ENCODE results near the gene CCNYL1. TPM values are rescaled to one million over a fixed set of nuclear protein-coding genes. Genes with fewer than 3 reads are reported as not detected.
A peak's percentile ranks its signal among the peaks of the same experiment; 100 is the strongest.

Gene CCNYL1
- total RNA-seq (10 to 100 TPM in 5 of 10 donors, 1 to 10 TPM in 5; 5.6 to 16.1 (median 9.7) TPM), polyA plus RNA-seq (1 to 10 TPM; 3.6 to 5.7 TPM)
- long read RNA-seq, donor 1, transcript CCNYL1-201 (10 exons, 3,767 nt): major isoform, 5 of 11 reads
- long read RNA-seq, donor 1, partial matches to known transcripts: 1 of 11 reads
- long read RNA-seq, donor 1, other reads (novel, unspliced or antisense): 4 of 11 reads
- long read RNA-seq, donor 2, partial matches to known transcripts: 1 of 5 reads
- long read RNA-seq, donor 2, other reads (novel, unspliced or antisense): 3 of 5 reads
- long read RNA-seq, donor 3, partial matches to known transcripts: 1 of 7 reads
- long read RNA-seq, donor 3, other reads (novel, unspliced or antisense): 1 of 7 reads

DNA sequence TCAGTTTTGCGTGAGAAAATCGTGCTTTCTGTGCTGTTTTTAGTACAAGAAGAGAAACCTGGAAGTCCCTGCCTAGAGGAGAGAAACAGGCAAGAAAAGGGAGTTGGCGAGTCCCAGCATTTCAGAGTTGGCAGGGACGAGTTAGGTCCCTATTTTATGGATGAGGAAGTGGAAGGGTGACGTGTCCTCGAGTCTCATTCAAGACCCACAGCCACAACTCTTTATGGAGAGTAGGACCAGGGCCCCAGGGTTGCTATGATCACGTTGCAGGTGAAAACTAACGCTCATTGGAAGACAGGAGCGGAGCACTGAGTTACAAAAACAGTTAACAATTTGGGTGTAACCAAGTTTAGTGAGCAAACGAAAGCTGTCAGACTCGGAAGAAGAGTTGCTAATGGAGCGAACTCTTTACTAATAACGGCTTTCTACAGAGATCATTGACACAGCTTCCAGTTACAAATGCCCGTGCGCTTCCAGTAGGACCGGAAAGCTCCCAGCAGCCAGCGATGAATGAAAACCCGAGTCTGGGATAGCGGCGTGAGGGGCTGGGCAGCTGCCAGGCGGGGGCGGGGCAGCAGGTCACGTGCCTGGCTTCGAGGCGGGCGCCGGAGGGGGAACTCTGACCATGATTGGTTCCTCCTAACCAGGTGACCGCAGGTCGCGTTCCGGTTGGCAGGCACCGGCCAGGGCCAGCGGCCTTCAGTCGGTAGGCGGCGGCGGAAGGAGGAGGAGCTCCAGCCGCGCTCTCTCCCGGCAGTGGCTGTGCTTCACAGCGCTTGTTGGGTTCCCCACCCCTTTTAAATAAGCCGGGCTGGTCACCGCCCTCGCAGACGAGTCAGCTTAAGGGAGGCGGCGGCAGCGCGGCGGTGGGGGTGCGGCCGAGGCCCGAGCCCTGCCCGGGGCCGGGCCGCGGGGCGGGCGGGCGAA is at the start of gene CCNYL1:
Gene CCNYL1, plus strand, starts transcription at position 827 of the 927 bp plus-strand sequence. CDS start 257 bp downstream, outside the sequence.
- H3K4me3 ChIP-seq: peak within 1 kb of the TSS; percentile 75 to 98 (median 91)
- H3K36me3 ChIP-seq: no peaks in the 10 kb centered on the region
- peaks cover 2 to 28% (median 22%) of the 10 kb centered on the region in 9 donors for H3K4me1 ChIP-seq
- intact Hi-C loops (cut with DNase I): loop anchor here in 8 of 10 donors (1.0 to 10.0 kb wide), 7 partner anchors 84 to 946 kb away; partner anchors contain the start of genes METTL21A (in 6 of the 8), CREB1 (in 1 of the 8), FASTKD2 (in 1 of the 8) and MDH1B (in 1 of the 8)
- H3K27me3 ChIP-seq: no peaks in the 10 kb centered on the region
- DNase-seq (peak; percentile 98 to 99), ATAC-seq (peak; percentile 99 to 100 (median 100))
- 1% methylated on average over 57 to 60 of the region's 60 CpGs for WGBS, 2 donors
- H3K27ac ChIP-seq: peak within 1 kb of the TSS; percentile 51 to 95 (median 91)
- H3K9me3 ChIP-seq: no peaks in the 10 kb centered on the region
- TF ChIP-seq, protein P1, sequence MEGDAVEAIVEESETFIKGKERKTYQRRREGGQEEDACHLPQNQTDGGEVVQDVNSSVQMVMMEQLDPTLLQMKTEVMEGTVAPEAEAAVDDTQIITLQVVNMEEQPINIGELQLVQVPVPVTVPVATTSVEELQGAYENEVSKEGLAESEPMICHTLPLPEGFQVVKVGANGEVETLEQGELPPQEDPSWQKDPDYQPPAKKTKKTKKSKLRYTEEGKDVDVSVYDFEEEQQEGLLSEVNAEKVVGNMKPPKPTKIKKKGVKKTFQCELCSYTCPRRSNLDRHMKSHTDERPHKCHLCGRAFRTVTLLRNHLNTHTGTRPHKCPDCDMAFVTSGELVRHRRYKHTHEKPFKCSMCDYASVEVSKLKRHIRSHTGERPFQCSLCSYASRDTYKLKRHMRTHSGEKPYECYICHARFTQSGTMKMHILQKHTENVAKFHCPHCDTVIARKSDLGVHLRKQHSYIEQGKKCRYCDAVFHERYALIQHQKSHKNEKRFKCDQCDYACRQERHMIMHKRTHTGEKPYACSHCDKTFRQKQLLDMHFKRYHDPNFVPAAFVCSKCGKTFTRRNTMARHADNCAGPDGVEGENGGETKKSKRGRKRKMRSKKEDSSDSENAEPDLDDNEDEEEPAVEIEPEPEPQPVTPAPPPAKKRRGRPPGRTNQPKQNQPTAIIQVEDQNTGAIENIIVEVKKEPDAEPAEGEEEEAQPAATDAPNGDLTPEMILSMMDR (IDR thresholded peaks at IDR 0.05): peak in 7 of 9 donors; percentile 17 to 54 (median 47)

DNA sequence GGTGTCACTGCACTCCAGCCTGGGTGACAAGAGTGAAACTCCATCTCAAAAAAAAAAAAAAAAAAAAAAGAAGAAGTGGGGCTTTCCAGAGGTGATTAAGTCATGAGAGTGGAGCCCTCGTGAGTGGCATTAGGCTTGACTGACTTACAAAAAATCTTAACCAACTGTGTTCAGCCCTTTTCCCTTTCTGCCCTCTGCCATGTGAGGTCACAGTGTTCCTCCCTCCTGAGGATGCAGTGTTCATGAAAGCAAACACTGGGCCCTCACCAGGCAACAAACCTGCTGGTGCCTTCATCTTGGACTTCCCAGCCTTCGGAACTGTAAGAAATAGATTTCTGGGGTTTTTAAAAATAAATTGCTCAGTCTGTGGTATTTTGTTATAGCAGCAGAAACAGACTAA is 49.2 kb upstream of the CCNYL1 start:
- TF ChIP-seq, protein P1 (IDR thresholded peaks at IDR 0.05): no peak
- Histone ChIP-seq H3K9me3 (no peaks in the 10 kb centered on the region), H3K4me1 (no peaks in the 10 kb centered on the region), H3K4me3 (no peak overlapping the region), H3K27ac (no peak overlapping the region), H3K27me3 (no peaks in the 10 kb centered on the region), H3K36me3 (no peaks in the 10 kb centered on the region)
- 77 to 85% methylated on average over 2 of the region's 2 CpGs for WGBS, 2 donors
- intact Hi-C loops (cut with DNase I): no loop called here
- no peak for DNase-seq
- ATAC-seq: no peak

DNA sequence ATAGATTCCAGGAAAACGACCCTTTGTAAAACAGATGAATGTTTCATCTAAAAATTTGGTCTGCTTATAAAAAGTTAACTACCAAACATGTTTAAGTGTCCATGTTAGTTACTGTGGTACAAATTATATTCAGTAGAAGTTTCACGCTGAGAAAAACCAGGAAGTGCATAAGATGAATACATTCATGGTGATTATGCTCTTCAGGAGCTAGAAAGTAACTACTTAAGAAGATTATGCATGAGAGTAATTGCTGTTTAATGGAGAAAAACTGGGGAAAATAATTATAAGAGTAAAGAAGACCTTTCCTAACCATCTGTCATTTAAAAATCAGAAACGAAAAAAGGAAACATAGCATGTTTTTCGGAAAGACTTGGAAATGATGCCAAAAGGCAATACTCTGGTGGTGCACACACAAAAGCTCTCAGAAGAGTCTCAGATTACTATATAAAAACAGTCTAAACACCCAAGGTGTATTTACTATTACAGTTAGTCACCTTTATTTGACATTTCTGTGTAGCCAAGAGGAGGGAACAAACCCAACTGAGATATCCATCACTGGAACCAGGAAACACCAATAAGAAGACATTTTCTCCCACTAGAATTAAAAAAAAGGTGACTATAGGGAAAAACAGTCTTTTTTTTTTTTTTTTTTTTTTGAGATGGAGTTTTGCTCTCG is 47.4 kb upstream of the CCNYL1 start:
- intact Hi-C loops (cut with DNase I): no loop called here
- 62 to 69% methylated on average over 5 of the region's 5 CpGs for WGBS, 2 donors
- ATAC-seq (no peak), DNase-seq (no peak)
- Histone ChIP-seq H3K4me3 (no peak overlapping the region), H3K27ac (no peak overlapping the region), H3K27me3 (no peaks in the 10 kb centered on the region), H3K4me1 (no peaks in the 10 kb centered on the region), H3K9me3 (no peaks in the 10 kb centered on the region), H3K36me3 (no peaks in the 10 kb centered on the region)
- TF ChIP-seq, protein P1 (IDR thresholded peaks at IDR 0.05): no peak

DNA sequence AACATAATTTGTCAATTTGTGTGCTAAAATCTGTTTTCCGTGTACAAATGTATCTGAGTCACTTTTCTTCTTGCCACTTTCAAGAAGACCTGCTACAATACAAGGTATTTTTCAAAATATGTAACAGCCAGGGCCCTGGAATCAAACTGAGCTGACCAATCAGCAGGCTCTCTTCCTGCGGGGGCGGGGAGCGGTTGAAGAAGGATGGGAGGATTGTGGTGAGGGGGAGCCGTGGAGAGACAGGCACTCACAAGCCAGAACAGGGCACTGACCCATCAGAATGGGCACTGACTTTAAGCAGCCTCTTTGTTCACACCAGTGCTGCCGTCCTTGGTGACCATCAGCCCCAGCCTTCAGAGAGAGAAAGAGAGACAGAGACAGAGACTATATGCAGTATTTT is 40.6 kb upstream of the CCNYL1 start:
- intact Hi-C loops (cut with DNase I): no loop called here
- no peaks in the 10 kb centered on the region for H3K36me3 ChIP-seq
- TF ChIP-seq, protein P1 (IDR thresholded peaks at IDR 0.05): no peak
- no peaks in the 10 kb centered on the region for H3K27me3 ChIP-seq
- peaks cover 0 to under 1% (median 0%) of the 10 kb centered on the region in 9 donors for H3K4me1 ChIP-seq
- DNase-seq (no peak), ATAC-seq (no peak)
- no peaks in the 10 kb centered on the region for H3K9me3 ChIP-seq
- H3K4me3 ChIP-seq: no peak overlapping the region
- H3K27ac ChIP-seq: no peak overlapping the region
- 64 to 68% methylated on average over 6 of the region's 6 CpGs for WGBS, 2 donors
